Effector memory CD8-positive, alpha-beta T cell (primary cell): ENCODE results near the gene SLC1A7.

Experiments used
- ATAC-seq: fragments of 150-1000 bp; cut with Tn5 transposase; replicated peaks from 2 replicates; pipeline ENCODE4 v1.10.0; 2021; ENCODE audit warnings: mild to moderate bottlenecking, moderate library complexity
- DNase-seq, 3 experiments: peaks; one replicate each; pipeline ENCODE4 v3.0.0; 2021
- H3K27ac Mint-ChIP-seq, 2 donors: one replicate each; pipeline ENCODE4 v1.8.0; 2022; ENCODE audit warnings: mild to moderate bottlenecking in 2 of 2, mixed read lengths in 2 of 2, moderate library complexity in 2 of 2
- H3K27me3 Mint-ChIP-seq, 2 donors: one replicate each; pipeline ENCODE4 v1.8.0; 2022; ENCODE audit warnings: mixed read lengths in 2 of 2
- H3K36me3 Mint-ChIP-seq: one replicate; pipeline ENCODE4 v1.8.0; 2022; ENCODE audit warnings: mild to moderate bottlenecking, moderate library complexity, mixed read lengths; ENCODE audit not compliant: insufficient read depth
- H3K4me1 Mint-ChIP-seq, 2 donors: one replicate each; pipeline ENCODE4 v1.8.0; 2022; ENCODE audit warnings: low read depth in 2 of 2, mixed read lengths in 2 of 2
- H3K4me3 Mint-ChIP-seq, 2 donors: one replicate each; pipeline ENCODE4 v1.8.0; 2022; ENCODE audit warnings: mild to moderate bottlenecking in 2 of 2, mixed read lengths in 2 of 2, moderate library complexity in 2 of 2
- H3K9me3 Mint-ChIP-seq, 2 donors: one replicate each; pipeline ENCODE4 v1.8.0; 2022; ENCODE audit warnings: mixed read lengths in 2 of 2

The SLC1A7 gene

DNA sequence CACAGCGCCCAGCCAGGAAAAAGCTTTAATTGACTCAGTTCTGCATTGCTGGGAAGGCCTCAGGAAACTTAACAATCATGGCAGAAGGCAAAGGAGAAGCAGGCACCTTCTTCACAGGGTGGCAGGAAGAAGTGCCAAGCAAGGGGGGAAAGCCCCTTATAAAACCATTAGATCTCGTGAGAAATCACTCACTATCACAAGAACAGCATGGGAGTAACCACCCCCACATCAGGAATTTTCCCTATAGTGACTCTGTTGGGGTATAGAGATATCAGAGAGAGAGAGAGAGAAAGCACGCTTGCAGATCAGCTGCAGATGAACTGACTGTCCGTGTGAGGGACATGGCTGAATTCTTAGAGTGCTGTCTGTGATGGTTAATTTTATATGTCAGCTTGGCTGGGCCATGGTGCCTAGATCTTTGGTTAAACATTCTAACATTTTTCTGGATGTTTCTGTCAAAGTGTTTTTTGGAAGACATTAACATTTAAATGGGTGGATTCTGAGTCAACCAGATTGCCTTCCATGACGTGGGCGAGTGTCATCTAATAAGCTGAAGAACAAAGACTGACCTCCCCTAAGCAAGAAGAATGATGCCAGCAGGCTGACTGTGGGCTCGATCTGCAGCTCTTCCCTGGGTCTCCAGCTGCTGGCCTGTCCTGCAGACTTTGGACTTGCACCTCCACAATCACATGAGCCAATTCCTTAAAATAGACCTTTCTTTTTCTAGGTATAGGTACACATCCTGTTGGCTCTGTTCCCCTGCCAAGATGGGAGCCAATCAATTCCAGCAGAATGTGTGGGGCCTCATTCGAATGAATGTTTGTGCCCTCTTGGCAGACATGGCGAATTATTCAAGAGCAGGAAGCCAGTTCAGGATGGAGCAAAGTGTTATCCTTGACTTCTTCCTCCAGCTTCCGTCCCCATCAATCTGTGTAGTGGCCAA lies 32.8 kb upstream of the SLC1A7 start:
- Mint-ChIP-seq H3K36me3 (peaks cover 4% of the 10 kb centered on the region), H3K4me1 (peaks cover 8 to 9% of the 10 kb centered on the region in 2 donors), H3K4me3 (no peak overlapping the region), H3K27me3 (peaks cover 18 to 50% of the 10 kb centered on the region in 2 donors), H3K27ac (no peak overlapping the region), H3K9me3 (no peaks in the 10 kb centered on the region)
- ATAC-seq (no peak), DNase-seq (no peak)

DNA sequence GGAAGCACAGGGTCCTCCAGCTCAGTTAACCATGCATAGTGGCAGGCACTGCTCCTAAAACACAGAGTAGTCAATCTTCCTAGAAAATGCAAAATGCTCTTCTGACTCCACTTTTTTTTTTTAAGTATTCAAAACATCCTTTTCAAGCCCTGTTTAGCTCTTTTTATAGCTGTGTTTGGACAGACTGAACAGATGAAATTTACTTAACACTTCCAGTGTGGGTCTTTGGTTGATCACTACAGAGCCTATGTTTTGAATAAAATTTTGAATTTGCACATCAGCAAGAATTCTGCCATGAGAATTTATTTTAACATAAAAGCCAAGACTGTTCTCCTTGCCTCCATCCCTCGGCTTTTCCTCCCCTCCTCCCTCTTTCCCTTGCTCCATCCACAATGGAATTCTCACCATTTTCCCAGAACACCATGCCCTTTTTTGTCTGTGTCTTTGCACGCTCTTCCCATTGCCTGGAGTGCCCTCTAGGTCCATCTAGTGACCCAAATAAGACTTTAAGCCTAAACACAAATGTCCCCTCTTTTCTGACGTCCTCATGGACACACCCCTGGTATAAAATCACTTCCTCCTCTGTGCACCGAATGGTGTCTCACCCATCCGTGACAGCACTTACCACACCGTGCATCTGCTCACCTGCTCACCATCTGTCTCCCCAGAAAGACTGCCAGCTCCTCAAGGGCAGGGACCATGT lies 30.1 kb upstream of the SLC1A7 start:
- peak overlapping the region in 1 of 2 donors; percentile 15 for H3K4me3 Mint-ChIP-seq
- no peak for DNase-seq
- peak overlapping the region; percentile 27 to 77 for H3K27ac Mint-ChIP-seq

DNA sequence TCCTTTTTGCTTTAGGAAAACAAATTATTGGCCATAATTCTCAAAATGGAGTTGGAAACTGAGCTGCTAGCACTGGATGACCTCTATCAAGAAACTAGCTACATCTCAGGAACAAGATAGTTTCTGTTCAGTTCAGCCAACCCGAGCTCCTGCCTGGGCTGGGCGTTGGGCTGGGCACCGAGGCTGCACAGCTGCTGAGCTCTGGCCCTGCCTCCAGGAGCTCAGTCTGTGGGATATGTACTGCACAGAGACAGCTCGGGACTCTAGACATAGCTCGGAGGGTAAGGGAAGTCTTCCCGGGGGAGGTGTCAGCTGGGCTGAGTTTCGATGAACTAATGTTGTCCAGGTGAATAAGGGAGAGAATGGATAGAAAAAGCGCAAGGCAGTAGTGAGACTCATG lies 24.5 kb upstream of the SLC1A7 start:
- ATAC-seq = no peak
- no peak overlapping the region for H3K4me3 Mint-ChIP-seq

More for the DNA sequence above, 30.1 kb upstream of the SLC1A7 start:
- H3K9me3 Mint-ChIP-seq = no peaks in the 10 kb centered on the region
- peak; percentile 72 for ATAC-seq
- peaks cover 18 to 46% of the 10 kb centered on the region in 2 donors for H3K27me3 Mint-ChIP-seq
- H3K4me1 Mint-ChIP-seq = peaks cover 8 to 9% of the 10 kb centered on the region in 2 donors
- H3K36me3 Mint-ChIP-seq = peaks cover 4% of the 10 kb centered on the region

DNA sequence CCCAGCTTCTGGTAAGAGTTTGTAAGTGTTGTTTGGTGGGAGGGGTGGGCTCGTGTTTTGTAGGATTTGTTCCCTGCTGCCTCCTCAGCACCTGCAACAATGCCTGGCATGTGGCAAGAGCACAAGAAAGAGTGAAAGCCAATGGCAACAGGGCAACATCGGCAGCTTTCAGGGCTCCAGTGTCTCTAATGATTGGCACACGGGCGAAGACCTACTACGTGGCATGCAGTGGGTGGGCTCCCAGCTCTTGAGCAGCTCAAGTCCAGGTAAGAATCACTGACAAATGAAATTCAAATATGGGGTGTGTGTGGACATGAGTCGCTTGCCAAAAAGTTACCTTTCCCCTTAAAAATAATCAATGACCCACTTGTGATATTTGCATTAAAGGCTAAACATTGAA lies 23.9 kb upstream of the SLC1A7 start:
- Mint-ChIP-seq H3K27me3 (peaks cover 0 to 21% of the 10 kb centered on the region in 2 donors), H3K27ac (no peak overlapping the region), H3K9me3 (no peaks in the 10 kb centered on the region), H3K4me3 (no peak overlapping the region), H3K4me1 (no peaks in the 10 kb centered on the region), H3K36me3 (no peaks in the 10 kb centered on the region)
- DNase-seq = no peak
- no peak for ATAC-seq

More for the DNA sequence above, 24.5 kb upstream of the SLC1A7 start:
- H3K9me3 Mint-ChIP-seq = no peaks in the 10 kb centered on the region
- DNase-seq = no peak
- peaks cover 0 to 21% of the 10 kb centered on the region in 2 donors for H3K27me3 Mint-ChIP-seq
- no peaks in the 10 kb centered on the region for H3K36me3 Mint-ChIP-seq
- H3K4me1 Mint-ChIP-seq = no peaks in the 10 kb centered on the region
- H3K27ac Mint-ChIP-seq = no peak overlapping the region

DNA sequence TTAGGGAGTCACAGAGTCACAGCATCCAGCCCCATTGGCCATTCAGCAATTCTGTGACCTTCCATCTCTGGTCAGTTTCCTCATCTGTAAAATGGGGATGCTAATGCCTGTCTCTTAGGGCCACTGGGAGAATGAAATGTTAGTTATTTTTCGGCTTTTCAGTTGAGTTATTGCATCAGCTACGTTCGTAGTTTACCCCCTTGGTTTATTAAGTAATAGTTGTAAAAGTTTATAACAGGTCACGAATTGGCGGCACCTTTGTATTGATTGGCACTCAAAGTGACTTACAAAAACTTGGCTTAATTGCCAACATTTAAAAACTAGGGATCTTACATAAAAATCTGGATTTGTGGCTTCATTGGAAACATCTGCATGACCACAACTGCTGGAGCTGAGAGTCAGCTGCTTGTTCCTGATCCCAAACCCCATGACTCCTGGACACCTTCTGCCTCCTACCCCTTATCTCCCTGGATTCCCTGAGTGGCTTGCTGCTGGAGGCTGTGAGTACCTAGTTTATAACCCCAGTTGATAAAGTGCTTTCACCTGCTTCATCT lies 23.0 kb upstream of the SLC1A7 start:
- Mint-ChIP-seq H3K4me3 (no peak overlapping the region), H3K27me3 (peaks cover 0 to 21% of the 10 kb centered on the region in 2 donors), H3K27ac (no peak overlapping the region), H3K36me3 (no peaks in the 10 kb centered on the region), H3K4me1 (no peaks in the 10 kb centered on the region), H3K9me3 (no peaks in the 10 kb centered on the region)
- DNase-seq (no peak), ATAC-seq (no peak)

DNA sequence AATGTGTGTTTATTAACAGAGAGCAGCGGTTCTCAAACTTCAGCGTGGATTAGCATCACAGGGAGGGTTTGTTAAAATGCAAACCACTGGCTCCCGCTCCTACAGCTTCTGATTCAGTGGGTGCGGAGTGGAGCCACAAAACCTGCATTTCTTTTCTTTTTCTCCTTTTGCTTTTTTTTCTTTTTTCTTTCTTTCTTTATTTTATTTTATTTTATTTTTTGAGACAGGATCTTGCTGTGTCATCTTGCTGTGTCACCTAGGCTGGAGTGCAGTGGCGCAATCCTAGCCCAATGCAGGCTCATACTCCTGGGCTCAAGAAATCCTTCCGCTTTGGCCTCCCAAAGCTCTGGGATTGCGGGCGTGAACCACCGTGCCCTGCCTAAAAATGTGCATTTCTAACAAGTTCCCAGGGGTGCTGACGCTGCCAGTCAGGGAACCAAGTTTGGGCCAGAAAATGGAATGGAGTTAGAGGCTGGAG lies 20.9 kb upstream of the SLC1A7 start:
- Mint-ChIP-seq H3K36me3 (no peaks in the 10 kb centered on the region), H3K4me1 (no peaks in the 10 kb centered on the region), H3K27ac (no peak overlapping the region), H3K4me3 (no peak overlapping the region), H3K9me3 (no peaks in the 10 kb centered on the region), H3K27me3 (peaks cover 0 to 21% of the 10 kb centered on the region in 2 donors)
- no peak for DNase-seq
- ATAC-seq = no peak

DNA sequence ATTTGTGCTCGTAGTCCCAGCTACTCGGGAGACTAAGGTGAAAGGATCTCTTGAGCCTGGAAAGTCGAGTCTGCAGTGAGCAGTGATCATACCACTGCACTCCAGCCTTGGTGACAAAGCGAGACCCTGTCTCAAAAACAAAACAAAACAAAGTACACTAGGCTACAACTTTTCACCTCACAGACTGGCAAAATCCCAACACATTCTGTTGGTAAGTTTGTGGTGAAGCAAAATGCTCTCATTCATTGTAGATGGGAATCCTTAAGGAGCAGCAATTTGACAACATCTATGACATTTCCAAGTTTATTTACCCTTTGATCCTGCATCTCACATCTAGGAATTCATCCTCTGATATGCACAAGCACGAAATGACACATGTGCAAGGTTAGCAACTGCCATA lies 20.2 kb upstream of the SLC1A7 start:
- Mint-ChIP-seq H3K27me3 (peaks cover 0 to 21% of the 10 kb centered on the region in 2 donors), H3K4me1 (no peaks in the 10 kb centered on the region), H3K4me3 (no peak overlapping the region), H3K9me3 (no peaks in the 10 kb centered on the region), H3K36me3 (no peaks in the 10 kb centered on the region), H3K27ac (no peak overlapping the region)
- DNase-seq (no peak), ATAC-seq (no peak)

DNA sequence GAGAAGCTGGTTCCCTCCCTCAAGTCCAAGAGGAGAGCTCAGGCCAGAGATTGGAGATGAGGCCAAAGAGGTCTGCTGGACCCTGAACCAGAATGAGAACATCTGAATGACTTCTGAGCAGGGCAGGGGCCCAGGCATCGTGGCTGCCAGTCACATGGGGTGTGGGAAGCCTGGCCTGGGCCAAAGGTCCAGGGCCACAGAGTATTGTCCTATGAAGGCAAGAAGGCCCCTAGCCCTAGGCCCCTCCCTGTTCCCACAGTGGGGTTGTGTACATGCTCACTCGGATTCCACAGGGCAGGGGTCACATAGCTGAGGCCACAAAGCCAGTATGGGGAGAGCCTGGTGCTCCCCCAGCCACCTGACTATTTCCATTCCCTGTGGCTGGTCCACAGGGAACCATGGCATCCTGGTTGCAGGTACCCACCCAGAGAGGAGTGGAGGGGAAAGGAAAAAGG lies 18.5 kb upstream of the SLC1A7 start:
- Mint-ChIP-seq H3K27me3 (peaks cover 0 to 10% of the 10 kb centered on the region in 2 donors), H3K36me3 (no peaks in the 10 kb centered on the region), H3K4me1 (no peaks in the 10 kb centered on the region), H3K4me3 (no peak overlapping the region), H3K9me3 (no peaks in the 10 kb centered on the region), H3K27ac (no peak overlapping the region)
- no peak for DNase-seq
- no peak for ATAC-seq

DNA sequence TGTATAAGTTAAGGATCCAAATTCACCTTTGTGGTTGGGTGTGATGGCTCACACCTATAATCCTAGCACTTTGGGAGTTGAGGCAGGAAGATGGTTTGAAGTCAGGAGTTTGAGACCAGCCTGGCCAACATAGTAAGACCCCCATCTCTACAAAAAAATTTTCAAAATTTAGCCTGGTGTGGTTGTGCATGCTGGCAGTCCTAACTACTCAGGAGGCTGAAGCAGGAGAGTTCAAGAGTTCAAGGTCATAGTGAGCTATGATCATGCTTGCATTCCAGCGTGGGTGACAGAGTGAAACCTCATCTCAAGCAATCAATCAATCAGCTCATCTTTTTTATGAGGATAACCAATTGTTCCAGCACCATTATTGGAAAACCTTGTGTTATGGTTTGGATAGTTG lies 16.5 kb upstream of the SLC1A7 start:
- DNase-seq (no peak), ATAC-seq (no peak)
- no peak overlapping the region for H3K27ac Mint-ChIP-seq
- H3K27me3 Mint-ChIP-seq = peaks cover 0 to 8% of the 10 kb centered on the region in 2 donors
- H3K4me1 Mint-ChIP-seq = no peaks in the 10 kb centered on the region
- no peak overlapping the region for H3K4me3 Mint-ChIP-seq
- no peaks in the 10 kb centered on the region for H3K36me3 Mint-ChIP-seq
- H3K9me3 Mint-ChIP-seq = no peaks in the 10 kb centered on the region

DNA sequence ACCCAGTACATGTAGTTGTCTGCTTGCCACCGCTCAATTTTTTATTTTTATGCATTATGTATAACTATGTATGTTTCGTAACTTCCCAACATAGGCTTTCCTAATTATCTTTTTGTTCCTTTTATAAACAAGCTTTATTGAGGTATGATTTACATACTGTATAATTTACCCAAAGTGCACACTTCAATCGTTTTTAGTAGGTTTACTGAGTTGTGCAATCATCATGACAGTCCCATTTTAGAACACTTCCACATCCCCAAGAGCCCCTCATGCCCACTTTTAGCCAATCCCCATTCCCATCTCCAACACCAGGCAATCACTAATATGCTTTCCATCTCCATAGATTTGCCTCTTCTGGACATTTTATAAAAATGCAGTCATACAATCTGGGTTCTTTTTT lies 14.3 kb upstream of the SLC1A7 start:
- Mint-ChIP-seq H3K4me1 (no peaks in the 10 kb centered on the region), H3K27ac (no peak overlapping the region), H3K9me3 (no peaks in the 10 kb centered on the region), H3K4me3 (no peak overlapping the region), H3K36me3 (no peaks in the 10 kb centered on the region), H3K27me3 (peaks cover 0 to 6% of the 10 kb centered on the region in 2 donors)
- no peak for ATAC-seq
- no peak for DNase-seq

DNA sequence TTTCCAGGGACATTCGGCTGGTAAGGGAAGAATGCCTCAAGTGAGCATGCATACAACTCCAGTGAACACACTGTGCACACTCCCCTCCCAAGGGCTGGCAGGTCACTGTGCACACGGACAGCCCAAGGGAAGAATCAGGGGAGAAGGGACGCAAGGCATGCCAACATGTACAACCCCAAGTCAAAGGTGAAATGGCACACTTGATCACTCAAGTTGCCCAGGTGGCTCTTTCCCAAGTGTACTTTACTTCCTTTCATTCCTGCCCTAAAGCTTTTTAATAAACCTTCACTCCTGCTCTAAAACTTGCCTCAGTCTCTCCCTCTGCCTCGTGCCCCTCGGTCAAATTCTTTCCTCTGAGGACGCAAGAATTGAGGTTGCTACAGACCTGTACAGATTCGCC lies 13.5 kb upstream of the SLC1A7 start:
- no peak for DNase-seq
- peaks cover 0 to 6% of the 10 kb centered on the region in 2 donors for H3K27me3 Mint-ChIP-seq
- H3K4me3 Mint-ChIP-seq = no peak overlapping the region
- H3K36me3 Mint-ChIP-seq = no peaks in the 10 kb centered on the region
- no peaks in the 10 kb centered on the region for H3K9me3 Mint-ChIP-seq
- no peaks in the 10 kb centered on the region for H3K4me1 Mint-ChIP-seq
- ATAC-seq = no peak
- H3K27ac Mint-ChIP-seq = no peak overlapping the region

DNA sequence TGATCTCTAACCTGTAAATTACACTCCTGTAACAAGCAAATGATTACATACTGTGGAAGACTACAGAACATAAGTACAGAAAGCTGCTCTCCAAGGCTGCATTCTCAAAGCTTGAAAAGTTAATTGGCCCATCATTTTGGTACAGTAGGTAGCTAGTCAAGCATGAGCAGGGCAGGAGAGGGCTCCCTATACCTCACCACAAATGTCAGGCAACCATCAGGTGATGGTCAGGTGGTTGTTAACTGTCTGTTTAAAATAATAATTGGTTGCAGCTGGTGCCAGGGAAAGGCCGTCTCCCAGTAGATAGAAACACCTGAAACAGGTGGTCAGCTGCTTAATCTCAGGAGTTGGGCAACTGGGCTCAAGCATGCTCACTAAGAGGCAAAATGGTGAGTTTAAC lies 13.1 kb upstream of the SLC1A7 start:
- no peaks in the 10 kb centered on the region for H3K9me3 Mint-ChIP-seq
- H3K4me1 Mint-ChIP-seq = no peaks in the 10 kb centered on the region
- no peak overlapping the region for H3K4me3 Mint-ChIP-seq
- peaks cover 0 to 6% of the 10 kb centered on the region in 2 donors for H3K27me3 Mint-ChIP-seq
- no peak for DNase-seq
- no peak for ATAC-seq
- no peak overlapping the region for H3K27ac Mint-ChIP-seq
- H3K36me3 Mint-ChIP-seq = no peaks in the 10 kb centered on the region

DNA sequence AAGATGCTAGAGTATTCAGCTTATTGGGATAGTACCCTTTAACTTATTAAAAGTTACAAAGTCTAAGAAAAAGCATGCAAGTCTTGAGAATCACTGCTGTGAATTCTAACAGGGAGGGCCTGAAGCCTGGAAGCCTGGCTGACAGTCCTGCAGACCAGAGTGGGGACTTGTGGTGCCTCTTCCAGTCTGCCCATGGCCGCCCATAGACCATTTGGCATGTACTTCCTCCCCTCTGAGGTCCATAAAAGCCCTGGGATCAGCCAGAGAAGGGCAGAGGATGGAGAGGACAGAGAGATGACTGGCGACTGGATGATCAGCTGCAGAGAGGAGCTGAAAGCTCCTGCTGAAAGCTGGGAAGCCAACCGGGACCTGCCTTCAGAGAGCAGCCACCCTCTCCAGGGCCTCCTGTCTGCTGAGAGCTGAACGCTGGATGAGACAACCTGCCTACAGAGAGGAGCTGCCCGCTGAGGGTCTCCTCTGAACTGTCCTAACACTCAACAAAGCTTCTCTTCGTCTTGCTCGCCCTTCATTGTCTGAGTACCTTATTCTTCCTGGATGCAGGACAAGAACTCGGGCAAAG lies 12.5 kb upstream of the SLC1A7 start:
- no peaks in the 10 kb centered on the region for H3K36me3 Mint-ChIP-seq
- no peak overlapping the region for H3K27ac Mint-ChIP-seq
- no peaks in the 10 kb centered on the region for H3K9me3 Mint-ChIP-seq
- DNase-seq (no peak), ATAC-seq (no peak)
- H3K27me3 Mint-ChIP-seq = peaks cover 0 to 6% of the 10 kb centered on the region in 2 donors
- no peaks in the 10 kb centered on the region for H3K4me1 Mint-ChIP-seq
- H3K4me3 Mint-ChIP-seq = no peak overlapping the region
